Activated T-helper 1 cell treated with anti-CD3 and anti-CD28 coated beads, Interleukin-12 subunit alpha, Interleukin-12 subunit beta, Interleukin-2, Interleukin-4 antibody, amounts not matched to agents 30 ng/mL and 10 ng/mL and 1 ng/mL, durations not matched to agents 14 hours and 24 hours and 36 hours (primary cell): ENCODE results near the gene SULT1A2. TPM values are rescaled to one million over a fixed set of nuclear protein-coding genes. Genes with fewer than 3 reads are reported as not detected.
"Not testable (repeated sequence)": the region's sequence is repeated elsewhere in the genome, so short reads cannot be mapped to it uniquely, and the experiment has no call there.

ENCODE experiments used
- DNase-seq: peaks from one replicate; pipeline ENCODE4 v3.0.0; 2021; ENCODE audit warnings: low spot score
- H3K27ac Mint-ChIP-seq: one replicate; pipeline ENCODE4 v1.8.0; 2021; ENCODE audit warnings: mild to moderate bottlenecking, mixed read lengths
- H3K27me3 Mint-ChIP-seq: one replicate; pipeline ENCODE4 v1.8.0; 2022; ENCODE audit warnings: mild to moderate bottlenecking, moderate library complexity, mixed read lengths; ENCODE audit not compliant: insufficient read depth
- H3K36me3 Mint-ChIP-seq: one replicate; pipeline ENCODE4 v1.8.0; 2021; ENCODE audit warnings: low read depth, mixed read lengths
- H3K4me1 Mint-ChIP-seq: one replicate; pipeline ENCODE4 v1.8.0; 2021; ENCODE audit warnings: low read depth, mixed read lengths
- H3K4me3 Mint-ChIP-seq: one replicate; pipeline ENCODE4 v1.8.0; 2021; ENCODE audit warnings: mild to moderate bottlenecking, moderate library complexity, mixed read lengths
- H3K9me3 Mint-ChIP-seq: one replicate; pipeline ENCODE4 v1.8.0; 2021; ENCODE audit warnings: mixed read lengths
- intact Hi-C: fragments of 100-400 bp; cut with micrococcal nuclease; formaldehyde crosslinking; loops from one replicate; pipeline ENCODE4 v1.15.1; 2024
- total RNA-seq: library from RNA; stranded (reverse); gene quantifications from 2 replicates; pipeline ENCODE4 v1.2.3, GENCODE V29; 2022

The SULT1A2 gene
- 0.12 and 0.41 TPM in 2 replicates for total RNA-seq

GRCh38 chr16:28596840-28597691, at the start of gene SULT1A2:
TSS of gene SULT1A2 (minus strand) at chr16:28597050. CDS start at chr16:28595930, 1,120 bp downstream.
- no peak within 1 kb of the TSS for H3K27ac Mint-ChIP-seq
- no peaks in the 10 kb centered on the region for H3K27me3 Mint-ChIP-seq
- H3K4me1 Mint-ChIP-seq, result no peaks in the 10 kb centered on the region
- DNase-seq, result no peak
- intact Hi-C loops, result no loop called here
- H3K36me3 Mint-ChIP-seq, result no peaks in the 10 kb centered on the region
- H3K9me3 Mint-ChIP-seq, result no peaks in the 10 kb centered on the region
- no peak within 1 kb of the TSS for H3K4me3 Mint-ChIP-seq

GRCh38 chr16:28639959-28640358, 43.1 kb upstream of the SULT1A2 start:
- H3K9me3 Mint-ChIP-seq, H3K4me3 Mint-ChIP-seq, H3K27me3 Mint-ChIP-seq, DNase-seq, H3K4me1 Mint-ChIP-seq, H3K27ac Mint-ChIP-seq, H3K36me3 Mint-ChIP-seq, intact Hi-C loops: not testable (repeated sequence)

DNA sequence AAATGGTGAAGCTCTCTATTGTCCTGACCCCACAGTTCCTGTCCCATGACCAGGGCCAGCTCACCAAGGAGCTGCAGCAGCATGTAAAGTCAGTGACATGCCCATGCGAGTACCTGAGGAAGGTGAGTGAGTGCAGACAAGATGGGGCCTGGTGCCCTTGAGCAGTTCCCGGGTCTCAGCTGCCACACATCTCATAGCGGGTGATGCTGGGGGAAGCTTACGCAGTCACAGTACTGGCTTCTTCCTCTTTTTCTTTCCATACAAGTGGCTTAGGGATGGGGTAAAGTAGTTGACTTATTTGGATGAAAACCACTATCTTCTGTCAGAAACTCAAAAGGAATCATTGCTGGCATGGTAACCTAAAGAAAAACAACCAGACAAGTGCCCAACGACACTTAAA, 41.5 kb upstream of the SULT1A2 start:
- H3K4me3 Mint-ChIP-seq, H3K4me1 Mint-ChIP-seq, H3K9me3 Mint-ChIP-seq, H3K27ac Mint-ChIP-seq, intact Hi-C loops, H3K36me3 Mint-ChIP-seq, DNase-seq: not testable (repeated sequence)
- H3K27me3 Mint-ChIP-seq, result peaks cover 10% of the 10 kb centered on the region

- intact Hi-C loops, H3K4me1 Mint-ChIP-seq, H3K27ac Mint-ChIP-seq, DNase-seq, H3K4me3 Mint-ChIP-seq, H3K9me3 Mint-ChIP-seq, H3K36me3 Mint-ChIP-seq: not testable (repeated sequence)
- peaks cover 10% of the 10 kb centered on the region for H3K27me3 Mint-ChIP-seq
These were observed 40.9 kb upstream of the SULT1A2 start, which contains the start of gene NPIPB8 for GRCh38 chr16:28637765-28638164. TSS of gene NPIPB8 (plus strand) at chr16:28638065. CDS start at chr16:28638361, 296 bp downstream.

DNA sequence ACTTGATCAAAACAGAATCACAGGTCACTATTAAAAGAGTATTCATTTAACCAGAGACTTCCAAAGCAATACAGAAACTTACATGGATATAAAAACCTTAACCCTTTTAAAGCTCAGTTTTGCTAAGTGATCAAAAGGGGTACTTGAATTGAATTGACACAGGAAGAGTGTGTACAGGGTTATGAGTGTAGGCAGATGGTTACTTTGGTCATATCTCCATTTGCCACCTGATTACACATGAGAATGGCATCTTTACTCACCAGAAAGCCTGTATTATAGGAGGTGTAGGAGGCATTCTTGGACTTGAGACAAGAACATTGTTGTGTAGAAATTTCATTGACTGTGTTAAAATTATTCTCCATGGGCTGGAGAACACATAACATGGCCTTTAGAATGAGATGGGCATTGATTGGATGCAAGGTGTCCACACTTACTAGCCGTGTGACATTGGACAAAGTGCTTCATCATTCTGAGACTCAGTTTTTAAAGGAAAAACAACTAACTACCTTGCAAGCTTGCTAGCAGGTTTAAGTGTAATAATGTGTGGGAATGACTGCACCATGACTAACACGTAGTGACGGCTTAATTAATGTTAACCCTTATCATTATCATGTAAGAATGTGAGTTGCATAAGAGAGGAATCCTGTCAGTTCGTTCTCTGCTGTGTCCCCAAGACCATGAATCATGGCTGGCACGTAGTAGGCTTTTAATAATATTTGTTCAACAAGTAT, 39.4 kb upstream of the SULT1A2 start:
- H3K4me1 Mint-ChIP-seq, H3K4me3 Mint-ChIP-seq, intact Hi-C loops: not testable (repeated sequence)

DNA sequence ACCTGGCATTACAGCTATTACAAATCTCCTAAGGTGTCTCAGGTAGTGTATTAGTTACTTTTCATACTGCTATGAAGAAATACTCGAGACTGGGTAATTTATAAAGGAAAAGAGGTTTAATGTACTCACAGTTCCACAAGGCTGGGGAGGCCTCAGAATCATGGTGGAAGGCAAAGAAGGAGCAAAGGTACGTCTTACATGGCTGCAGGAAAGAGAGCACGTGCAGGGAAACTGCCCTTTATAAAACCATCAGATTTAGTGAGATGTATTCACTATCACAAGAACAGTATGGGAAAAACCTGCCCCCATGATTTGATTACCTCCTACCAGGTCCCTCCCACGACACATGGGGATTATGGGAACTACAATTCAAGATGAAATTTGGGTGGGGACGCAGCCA, 34.1 kb upstream of the SULT1A2 start:
- H3K4me3 Mint-ChIP-seq, intact Hi-C loops, H3K36me3 Mint-ChIP-seq, DNase-seq, H3K9me3 Mint-ChIP-seq, H3K4me1 Mint-ChIP-seq, H3K27ac Mint-ChIP-seq: not testable (repeated sequence)
- peaks cover 16% of the 10 kb centered on the region for H3K27me3 Mint-ChIP-seq

More for the DNA sequence above, 39.4 kb upstream of the SULT1A2 start:
- not testable (repeated sequence) for H3K9me3 Mint-ChIP-seq, H3K27ac Mint-ChIP-seq, DNase-seq, H3K36me3 Mint-ChIP-seq
- peaks cover 13% of the 10 kb centered on the region for H3K27me3 Mint-ChIP-seq

GRCh38 chr16:28623172-28623711, 26.4 kb upstream of the SULT1A2 start:
- Mint-ChIP-seq H3K9me3 (no peaks in the 10 kb centered on the region), H3K27ac (peak overlapping the region; percentile 48), H3K36me3 (peaks cover 2% of the 10 kb centered on the region), H3K4me3 (peak overlapping the region; percentile 85), H3K27me3 (peaks cover 9% of the 10 kb centered on the region), H3K4me1 (peaks cover 9% of the 10 kb centered on the region)
- intact Hi-C loops, result loop anchor here (5.0 kb wide), 1 partner anchor 66 kb away; no protein-coding TSS in a partner anchor
- DNase-seq, result peak; percentile 42

DNA sequence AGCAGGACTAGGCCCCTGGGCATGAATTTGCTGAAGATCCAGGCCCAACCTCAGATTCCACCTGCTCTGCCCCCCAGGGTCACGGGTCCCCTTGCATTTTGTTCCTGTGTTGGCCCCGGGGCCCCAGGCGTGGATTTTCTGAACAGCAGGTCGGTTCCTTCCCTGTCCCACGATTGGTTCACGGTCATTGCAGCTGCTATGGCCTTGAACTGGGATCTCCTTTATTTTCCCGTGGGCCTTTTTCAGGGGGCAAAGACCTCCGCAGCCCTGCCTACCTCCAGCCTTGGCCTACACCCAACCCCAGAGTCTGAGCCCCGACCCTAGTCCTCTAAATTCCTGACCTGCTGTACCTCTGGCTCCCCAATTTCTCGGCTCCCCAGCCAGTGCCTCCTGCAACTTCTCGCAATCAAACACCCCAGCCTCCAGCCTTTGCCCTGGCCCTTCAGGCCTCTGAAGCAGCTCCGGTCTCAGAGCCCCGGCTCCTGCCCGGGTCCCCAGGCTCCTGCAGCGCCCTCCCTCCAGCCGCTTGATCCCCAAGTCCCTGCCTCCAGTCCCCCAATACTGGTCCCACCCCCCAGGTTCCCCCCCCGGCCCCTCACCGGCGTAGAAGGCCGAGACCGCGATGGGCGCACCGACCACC, 25.8 kb upstream of the SULT1A2 start:
- not testable (repeated sequence) for H3K9me3 Mint-ChIP-seq, H3K36me3 Mint-ChIP-seq, H3K27ac Mint-ChIP-seq, H3K4me1 Mint-ChIP-seq, H3K27me3 Mint-ChIP-seq, DNase-seq
- H3K4me3 Mint-ChIP-seq, result peak overlapping the region; percentile 85
- intact Hi-C loops, result loop anchor here (5.0 kb wide), 1 partner anchor 65 kb away; no protein-coding TSS in a partner anchor

GRCh38 chr16:28621481-28622155, 24.8 kb upstream of the SULT1A2 start:
- H3K4me3 Mint-ChIP-seq, result peak overlapping the region; percentile 85
- H3K27ac Mint-ChIP-seq, result peak overlapping the region; percentile 25
- DNase-seq, result no peak
- peaks cover 9% of the 10 kb centered on the region for H3K4me1 Mint-ChIP-seq
- intact Hi-C loops, result loop anchor here (5.0 kb wide), 1 partner anchor 64 kb away; no protein-coding TSS in a partner anchor
- H3K36me3 Mint-ChIP-seq, result peaks cover 2% of the 10 kb centered on the region
- H3K27me3 Mint-ChIP-seq, result peaks cover 9% of the 10 kb centered on the region
- H3K9me3 Mint-ChIP-seq, result no peaks in the 10 kb centered on the region

GRCh38 chr16:28620316-28620715, 23.5 kb upstream of the SULT1A2 start:
- not testable (repeated sequence) for H3K4me1 Mint-ChIP-seq, H3K27me3 Mint-ChIP-seq, H3K9me3 Mint-ChIP-seq, H3K36me3 Mint-ChIP-seq, H3K4me3 Mint-ChIP-seq, H3K27ac Mint-ChIP-seq, DNase-seq
- intact Hi-C loops, result loop anchor here (5.0 kb wide), 1 partner anchor 63 kb away; no protein-coding TSS in a partner anchor

DNA sequence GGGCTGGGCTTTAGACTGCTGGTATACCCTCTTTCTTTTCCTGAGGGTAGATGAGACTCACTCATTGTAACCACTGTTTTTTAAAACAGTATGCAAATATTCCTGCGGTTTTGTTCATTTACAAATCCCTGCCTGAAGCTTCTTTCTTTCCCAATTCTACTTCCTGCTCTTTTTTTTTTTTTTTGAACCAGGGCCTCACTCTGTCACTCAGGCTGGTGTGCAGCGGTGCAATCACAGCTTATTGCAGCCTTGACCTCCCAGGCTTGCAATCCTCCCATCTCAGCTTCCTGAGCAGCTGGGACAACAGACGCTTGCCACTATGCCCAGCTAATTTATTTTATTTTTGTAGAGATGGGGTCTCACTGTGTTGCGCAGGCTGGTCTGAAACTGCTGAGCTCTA, 21.0 kb upstream of the SULT1A2 start:
- intact Hi-C loops, result loop anchor here (10.0 kb wide), 1 partner anchor 123 kb away; the partner anchor contains the start of genes APOBR and CLN3
- H3K9me3 Mint-ChIP-seq, result no peaks in the 10 kb centered on the region
- peaks cover 9% of the 10 kb centered on the region for H3K4me1 Mint-ChIP-seq
- DNase-seq, result no peak
- H3K4me3 Mint-ChIP-seq, result no peak overlapping the region
- no peak overlapping the region for H3K27ac Mint-ChIP-seq
- H3K27me3 Mint-ChIP-seq, result no peaks in the 10 kb centered on the region
- peaks cover 2% of the 10 kb centered on the region for H3K36me3 Mint-ChIP-seq

- intact Hi-C loops, result loop anchor here (10.0 kb wide), 1 partner anchor 122 kb away; the partner anchor contains the start of genes APOBR and CLN3
- Mint-ChIP-seq H3K9me3 (no peaks in the 10 kb centered on the region), H3K27me3 (no peaks in the 10 kb centered on the region), H3K4me1 (peaks cover 2% of the 10 kb centered on the region), H3K4me3 (no peak overlapping the region), H3K27ac (no peak overlapping the region), H3K36me3 (no peaks in the 10 kb centered on the region)
- no peak for DNase-seq
These were observed 19.8 kb upstream of the SULT1A2 start for GRCh38 chr16:28616636-28617035.
